Measurements from ENCODE around the gene PADI3.

- no peak for TF ChIP-seq POLR2A (IDR thresholded peaks at IDR 0.05)
- TF ChIP-seq CTCF (IDR thresholded peaks at IDR 0.05), result no peak
- no peak for TF ChIP-seq EP300 (IDR thresholded peaks at IDR 0.05)
These were observed 28.6 kb upstream of the PADI3 start for GRCh38 chr1:17220287-17220686.
